ENCODE results near the gene TM9SF1. TPM values are rescaled to one million over a fixed set of nuclear protein-coding genes. Genes with fewer than 3 reads are reported as not detected.

The TM9SF1 gene
- total RNA-seq, 1 donor from 2014 or later: 52.0 TPM

- DNase-seq: no peak
- intact Hi-C loops (cut with DNase I): no loop called here
Observed at GRCh38 chr14:24149302-24149969, 45.8 kb downstream of the TM9SF1 start.

GRCh38 chr14:24147761-24148428 lies 47.3 kb downstream of the TM9SF1 start:
- intact Hi-C loops (cut with DNase I): no loop called here
- no peaks in the 10 kb centered on the region for H3K27me3 ChIP-seq
- H3K9me3 ChIP-seq: no peaks in the 10 kb centered on the region
- TF ChIP-seq CTCF (IDR thresholded peaks at IDR 0.05): no peak
- DNase-seq (no peak), ATAC-seq (no peak)
- H3K27ac ChIP-seq: peak overlapping the region; percentile 87
- H3K4me3 ChIP-seq: peak overlapping the region; percentile 76
- H3K4me1 ChIP-seq: peaks cover 22% of the 10 kb centered on the region
- H3K36me3 ChIP-seq: peaks cover 58% of the 10 kb centered on the region

More at GRCh38 chr14:24149302-24149969, 45.8 kb downstream of the TM9SF1 start:
- no peak for TF ChIP-seq CTCF (IDR thresholded peaks at IDR 0.05)
- H3K4me3 ChIP-seq: no peak overlapping the region
- peaks cover 22% of the 10 kb centered on the region for H3K4me1 ChIP-seq
- no peak overlapping the region for H3K27ac ChIP-seq
- H3K27me3 ChIP-seq: no peaks in the 10 kb centered on the region
- no peak for ATAC-seq
- no peaks in the 10 kb centered on the region for H3K9me3 ChIP-seq
- peaks cover 58% of the 10 kb centered on the region for H3K36me3 ChIP-seq

- DNase-seq (peak; percentile 98), ATAC-seq (peak; percentile 94)
- intact Hi-C loops (cut with DNase I): no loop called here
- Histone ChIP-seq H3K27me3 (no peaks in the 10 kb centered on the region), H3K36me3 (peaks cover 50% of the 10 kb centered on the region), H3K9me3 (no peaks in the 10 kb centered on the region), H3K4me3 (peak within 1 kb of the TSS; percentile 76), H3K27ac (peak within 1 kb of the TSS; percentile 87), H3K4me1 (peaks cover 23% of the 10 kb centered on the region)
- TF ChIP-seq CTCF (IDR thresholded peaks at IDR 0.05): no peak
Observed at GRCh38 chr14:24146978-24147760, 48.1 kb downstream of the TM9SF1 start, which contains the start of gene RNF31. Gene RNF31, plus strand, starts transcription at chr14:24147498. Its CDS starts 201 bp downstream, at chr14:24147699.

GRCh38 chr14:24146453-24146977 lies 48.7 kb downstream of the TM9SF1 start, which contains the start of gene PSME2:
Gene PSME2, minus strand, starts transcription at chr14:24146610. Its CDS starts 29 bp downstream, at chr14:24146581.
- TF ChIP-seq CTCF (IDR thresholded peaks at IDR 0.05): no peak
- intact Hi-C loops (cut with DNase I): no loop called here
- peaks cover 28% of the 10 kb centered on the region for H3K4me1 ChIP-seq
- H3K36me3 ChIP-seq: peaks cover 44% of the 10 kb centered on the region
- DNase-seq (peak; percentile 96), ATAC-seq (peak; percentile 86)
- no peaks in the 10 kb centered on the region for H3K27me3 ChIP-seq
- H3K27ac ChIP-seq: peak within 1 kb of the TSS; percentile 87
- peak within 1 kb of the TSS; percentile 76 for H3K4me3 ChIP-seq
- H3K9me3 ChIP-seq: no peaks in the 10 kb centered on the region

- peaks cover 38% of the 10 kb centered on the region for H3K36me3 ChIP-seq
- peak overlapping the region; percentile 87 for H3K27ac ChIP-seq
- no peak for DNase-seq
- H3K4me3 ChIP-seq: peak overlapping the region; percentile 76
- intact Hi-C loops (cut with DNase I): no loop called here
- H3K27me3 ChIP-seq: no peaks in the 10 kb centered on the region
- no peak for ATAC-seq
- no peaks in the 10 kb centered on the region for H3K9me3 ChIP-seq
- TF ChIP-seq CTCF (IDR thresholded peaks at IDR 0.05): no peak
- H3K4me1 ChIP-seq: peaks cover 28% of the 10 kb centered on the region
Observed at GRCh38 chr14:24145690-24146452, 49.4 kb downstream of the TM9SF1 start.
